ENCODE results near the gene NFYC. TPM values are rescaled to one million over a fixed set of nuclear protein-coding genes. Genes with fewer than 3 reads are reported as not detected.

The NFYC gene
- total and polyA plus RNA-seq, 3 donors from 2014 or later = 69.1 to 83.9 (median 70.0) TPM

DNA sequence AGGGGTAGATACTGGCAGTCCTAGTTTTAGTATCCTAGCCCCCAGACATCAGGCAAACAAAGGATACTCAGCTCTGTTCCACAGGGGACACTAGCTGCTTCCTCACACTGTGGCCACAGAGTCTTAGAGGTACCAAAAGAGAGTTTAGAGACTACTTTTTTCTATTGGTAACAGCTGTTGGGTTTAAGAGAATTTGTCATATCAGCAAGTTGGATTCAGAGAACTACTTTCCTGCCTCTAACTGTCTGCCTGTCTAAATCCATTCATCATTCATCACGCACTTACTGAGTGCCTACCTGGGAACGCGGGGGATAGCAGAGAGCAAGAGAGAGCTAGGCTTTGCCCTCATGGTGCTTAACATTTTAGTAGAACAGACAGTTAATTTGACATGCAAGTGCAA lies 65.0 kb downstream of the NFYC start:
- Histone ChIP-seq H3K9me3 (no peaks in the 10 kb centered on the region), H3K36me3 (ENCODE audit: low read depth, missing control alignments) (no peaks in the 10 kb centered on the region), H3K4me3 (no peak overlapping the region), H3K27ac (no peak overlapping the region), H3K27me3 (no peaks in the 10 kb centered on the region), H3K4me1 (peaks cover 5% of the 10 kb centered on the region)
- no peak for TF ChIP-seq POLR2A (IDR thresholded peaks at IDR 0.05)
- no peak for TF ChIP-seq CTCF (IDR thresholded peaks at IDR 0.05)
- WGBS, 2 donors = 95 to 96% methylated on average over 3 of the region's 3 CpGs
- intact Hi-C loops (cut with DNase I; ENCODE audit: low total_unique reads) = no loop called here
- no peak for DNase-seq

DNA sequence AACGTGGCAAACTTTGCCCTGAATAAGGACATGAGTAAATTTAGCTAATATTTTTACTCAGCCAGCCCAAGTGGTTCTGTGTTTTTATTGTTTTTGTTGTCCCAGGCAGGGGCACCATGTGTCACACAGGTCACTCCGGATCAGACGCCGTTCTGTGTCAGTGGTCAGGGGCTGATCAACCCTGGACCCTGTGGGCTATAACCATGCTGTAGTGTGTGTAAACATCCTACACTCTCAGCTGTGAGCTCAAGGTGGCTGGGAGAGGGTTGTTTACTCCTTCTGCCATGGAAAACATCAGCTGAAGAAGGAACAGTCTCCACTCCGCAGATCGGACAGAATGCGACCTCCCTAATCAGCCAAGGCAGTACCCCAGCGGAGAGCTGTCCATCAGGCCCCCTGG lies 65.6 kb downstream of the NFYC start:
- no peaks in the 10 kb centered on the region for H3K36me3 ChIP-seq (ENCODE audit: low read depth, missing control alignments)
- H3K4me1 ChIP-seq = peaks cover 5% of the 10 kb centered on the region
- 81% methylated on average over 6 to 8 of the region's 8 CpGs for WGBS, 2 donors

DNA sequence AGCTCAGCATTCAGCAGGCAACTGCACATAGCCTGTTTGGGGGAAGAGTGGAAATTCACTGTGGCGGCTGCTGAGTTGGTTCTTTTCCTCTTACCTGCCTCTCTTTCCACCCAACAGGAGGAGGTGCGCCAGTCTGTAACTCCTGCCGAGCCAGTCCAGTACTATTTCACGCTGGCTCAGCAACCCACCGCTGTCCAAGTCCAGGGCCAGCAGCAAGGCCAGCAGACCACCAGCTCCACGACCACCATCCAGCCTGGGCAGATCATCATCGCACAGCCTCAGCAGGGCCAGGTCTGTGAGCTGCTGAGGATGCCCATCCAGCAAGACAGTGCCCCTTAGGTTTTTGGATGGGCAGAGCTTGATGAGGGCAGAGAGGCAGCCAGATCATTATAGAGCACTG lies 66.5 kb downstream of the NFYC start:
- Histone ChIP-seq H3K4me1 (peaks cover 5% of the 10 kb centered on the region), H3K4me3 (no peak overlapping the region), H3K27me3 (no peaks in the 10 kb centered on the region), H3K27ac (no peak overlapping the region), H3K9me3 (no peaks in the 10 kb centered on the region), H3K36me3 (ENCODE audit: low read depth, missing control alignments) (no peaks in the 10 kb centered on the region)
- no peak for DNase-seq
- intact Hi-C loops (cut with DNase I; ENCODE audit: low total_unique reads) = no loop called here
- WGBS, 2 donors = 88 to 92% methylated on average over 7 of the region's 7 CpGs
- TF ChIP-seq CTCF (IDR thresholded peaks at IDR 0.05) (no peak), POLR2A (IDR thresholded peaks at IDR 0.05) (no peak)

More for the DNA sequence above, 65.6 kb downstream of the NFYC start:
- H3K9me3 ChIP-seq = no peaks in the 10 kb centered on the region
- TF ChIP-seq CTCF (IDR thresholded peaks at IDR 0.05) (no peak), POLR2A (IDR thresholded peaks at IDR 0.05) (no peak)
- H3K27ac ChIP-seq = no peak overlapping the region
- intact Hi-C loops (cut with DNase I; ENCODE audit: low total_unique reads) = no loop called here
- H3K27me3 ChIP-seq = no peaks in the 10 kb centered on the region
- DNase-seq = no peak
- H3K4me3 ChIP-seq = no peak overlapping the region

GRCh38 chr1:40758578-40759343 lies 67.3 kb downstream of the NFYC start:
- no peak overlapping the region for H3K27ac ChIP-seq
- no peak for TF ChIP-seq POLR2A (IDR thresholded peaks at IDR 0.05)
- TF ChIP-seq CTCF (IDR thresholded peaks at IDR 0.05) = no peak
- H3K9me3 ChIP-seq = no peaks in the 10 kb centered on the region
- H3K27me3 ChIP-seq = no peaks in the 10 kb centered on the region
- intact Hi-C loops (cut with DNase I; ENCODE audit: low total_unique reads) = no loop called here
- H3K4me1 ChIP-seq = peaks cover 5% of the 10 kb centered on the region
- 86 to 89% methylated on average over 6 of the region's 6 CpGs for WGBS, 2 donors
- no peaks in the 10 kb centered on the region for H3K36me3 ChIP-seq (ENCODE audit: low read depth, missing control alignments)
- no peak for DNase-seq
- no peak overlapping the region for H3K4me3 ChIP-seq

GRCh38 chr1:40760984-40761383 lies 69.5 kb downstream of the NFYC start:
- WGBS, 2 donors = 58 to 79% methylated on average over 4 of the region's 4 CpGs
- Histone ChIP-seq H3K36me3 (ENCODE audit: low read depth, missing control alignments) (no peaks in the 10 kb centered on the region), H3K27ac (no peak overlapping the region), H3K27me3 (no peaks in the 10 kb centered on the region), H3K4me3 (no peak overlapping the region), H3K9me3 (no peaks in the 10 kb centered on the region), H3K4me1 (peaks cover 5% of the 10 kb centered on the region)
- no peak for DNase-seq
- TF ChIP-seq POLR2A (IDR thresholded peaks at IDR 0.05) = no peak
- no peak for TF ChIP-seq CTCF (IDR thresholded peaks at IDR 0.05)
- intact Hi-C loops (cut with DNase I; ENCODE audit: low total_unique reads) = no loop called here
